Measurements from ENCODE around the gene EEIG1.

EEIG1 gene

DNA sequence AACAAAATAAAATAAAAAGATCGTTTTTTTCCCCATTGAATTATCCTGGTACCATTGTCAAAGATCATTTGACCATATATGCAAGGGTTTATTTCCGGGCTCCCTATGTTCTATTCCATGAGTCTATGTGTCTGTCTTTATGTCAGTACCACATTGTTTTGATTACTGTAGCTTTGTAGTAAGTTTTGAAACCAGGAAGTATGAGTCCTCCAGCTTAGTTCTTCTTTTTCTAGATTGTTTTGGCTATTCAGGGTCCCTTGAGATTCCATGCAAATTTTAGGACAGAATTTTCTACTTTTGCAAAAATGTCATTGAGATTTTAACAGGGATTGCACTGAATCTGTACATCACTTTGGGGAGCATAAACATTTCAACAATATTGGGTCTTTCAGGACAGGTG, 18.7 kb upstream of the EEIG1 start:
- no peak for DNase-seq

GRCh38 chr9:127993721-127994120, 12.9 kb upstream of the EEIG1 start:
- no peak for DNase-seq

DNA sequence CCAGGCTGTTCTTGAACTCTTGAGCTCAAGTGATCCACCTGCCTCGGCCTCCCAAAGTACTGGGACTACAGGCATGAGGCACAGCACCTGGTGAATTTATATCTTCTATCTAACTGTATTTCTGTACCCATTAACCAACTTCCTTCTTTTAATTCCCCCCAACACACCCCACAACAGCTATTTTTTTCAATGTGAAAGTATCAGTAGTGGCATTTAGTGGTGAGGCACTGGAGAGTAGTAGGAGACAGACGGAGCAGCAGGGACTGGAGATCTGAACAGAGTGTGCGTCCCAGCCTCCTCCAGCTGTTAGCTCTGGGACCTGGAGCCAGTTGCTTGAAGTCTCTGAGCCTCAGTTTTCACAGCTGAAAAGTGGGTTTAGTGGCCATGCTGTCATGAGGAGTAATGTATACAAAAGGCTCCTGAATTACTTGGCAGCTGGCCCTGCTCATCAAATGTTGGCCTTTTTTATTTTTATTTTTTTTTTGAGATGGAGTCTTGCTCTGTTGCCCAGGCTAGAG, 11.0 kb upstream of the EEIG1 start:
- DNase-seq: no peak

GRCh38 chr9:127991017-127991756, 10.4 kb upstream of the EEIG1 start:
- no peak for DNase-seq

- DNase-seq: no peak
Observed at GRCh38 chr9:127990554-127990953, 9.8 kb upstream of the EEIG1 start.

DNA sequence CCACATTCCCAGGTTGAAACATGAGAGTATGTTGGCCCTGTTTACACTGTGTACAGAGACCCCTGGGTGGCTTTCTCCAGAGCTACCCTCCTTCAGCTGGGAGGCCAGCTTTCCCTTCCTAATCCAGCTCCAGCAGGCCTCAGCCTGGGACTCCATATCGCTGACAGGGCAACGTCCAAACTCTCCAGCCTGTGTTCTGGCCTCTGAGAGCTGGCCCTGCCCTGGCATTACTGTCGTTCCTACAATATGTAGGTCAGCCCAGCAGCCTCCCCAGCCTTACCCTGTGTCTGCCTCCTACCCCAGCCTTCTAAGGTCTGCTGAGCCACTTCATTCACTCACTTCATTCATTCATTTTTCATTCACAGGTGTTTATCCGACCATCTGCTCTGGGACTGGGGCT, 8.3 kb upstream of the EEIG1 start:
- DNase-seq: no peak

DNA sequence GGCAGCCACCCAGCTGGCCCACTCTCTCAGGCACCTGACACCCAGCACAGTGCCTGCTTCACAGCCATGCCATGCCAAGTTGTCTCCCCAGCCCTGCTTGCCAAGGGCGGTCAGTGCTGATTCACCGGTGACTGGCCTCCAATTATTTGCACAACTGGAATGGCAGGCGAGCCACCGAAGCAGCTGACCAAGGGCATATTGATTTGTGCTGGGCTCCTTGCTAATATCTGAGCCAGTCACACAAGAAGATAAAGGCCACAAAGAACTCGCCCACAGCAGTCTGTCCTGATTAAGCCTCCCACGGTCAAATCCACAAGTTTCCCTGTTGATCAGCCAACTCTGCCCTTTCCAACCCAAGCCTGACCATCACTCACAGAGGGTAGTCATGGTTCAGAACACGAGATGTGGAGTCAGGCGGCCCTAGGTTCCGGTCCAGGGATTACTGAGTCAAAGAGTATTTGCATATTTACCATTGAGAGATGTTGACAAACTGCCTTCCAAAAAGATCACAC, 6.4 kb upstream of the EEIG1 start:
- peak; percentile 10 to 46 for DNase-seq

- no peak for DNase-seq
Observed at GRCh38 chr9:127985011-127985410, 4.2 kb upstream of the EEIG1 start.

DNA sequence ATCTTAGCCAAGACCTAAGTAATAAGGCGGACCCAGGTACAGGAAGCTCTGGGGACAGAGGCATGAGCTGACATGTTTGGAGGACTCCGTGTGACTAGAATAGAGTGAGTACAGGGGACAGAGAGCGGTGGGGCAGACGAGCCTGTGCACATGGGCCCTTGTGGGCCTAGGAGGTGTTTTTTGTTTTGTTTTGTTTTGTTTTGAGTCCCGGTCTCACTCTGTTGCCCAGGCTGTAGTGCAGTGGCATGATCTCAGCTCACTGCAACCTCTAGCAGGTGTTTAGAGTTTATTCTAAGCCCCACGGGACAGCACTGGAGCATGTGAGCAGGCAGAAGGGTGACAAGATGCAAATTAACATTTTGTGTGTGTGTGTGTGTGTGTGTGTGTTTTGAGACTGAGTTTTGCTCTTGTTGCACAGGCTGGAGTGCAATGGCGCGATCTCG, 3.1 kb upstream of the EEIG1 start:
- DNase-seq: peak; percentile 25 to 73

- DNase-seq: no peak
Observed at GRCh38 chr9:127982912-127983311, 2.1 kb upstream of the EEIG1 start.

- no peak for DNase-seq
Observed at GRCh38 chr9:127981559-127982121, 851 bp upstream of the EEIG1 start.

GRCh38 chr9:127980060-127980705, 606 bp downstream of the EEIG1 start:
- peak; percentile 34 to 57 for DNase-seq

- DNase-seq: peak; percentile 85 to 92
Observed at GRCh38 chr9:127979333-127980059, 1.3 kb downstream of the EEIG1 start.

DNA sequence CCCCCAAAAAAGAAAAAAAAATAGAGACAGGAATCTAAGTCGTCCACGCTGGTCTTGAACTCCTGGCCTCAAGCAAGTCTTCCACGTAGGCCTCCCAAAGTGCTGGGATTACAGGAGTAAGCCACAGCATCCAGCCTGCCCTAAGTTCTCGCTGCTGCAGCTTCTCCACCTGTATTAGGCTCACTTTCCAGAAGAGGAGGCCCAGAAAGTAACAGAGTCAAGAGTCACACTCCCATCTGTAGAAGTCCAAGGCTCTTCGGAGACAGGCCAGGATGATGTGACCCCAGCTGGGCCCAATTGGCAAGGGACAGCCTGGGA, 1.8 kb downstream of the EEIG1 start:
- peak in 1 of 2 experiments; percentile 70 for DNase-seq

DNA sequence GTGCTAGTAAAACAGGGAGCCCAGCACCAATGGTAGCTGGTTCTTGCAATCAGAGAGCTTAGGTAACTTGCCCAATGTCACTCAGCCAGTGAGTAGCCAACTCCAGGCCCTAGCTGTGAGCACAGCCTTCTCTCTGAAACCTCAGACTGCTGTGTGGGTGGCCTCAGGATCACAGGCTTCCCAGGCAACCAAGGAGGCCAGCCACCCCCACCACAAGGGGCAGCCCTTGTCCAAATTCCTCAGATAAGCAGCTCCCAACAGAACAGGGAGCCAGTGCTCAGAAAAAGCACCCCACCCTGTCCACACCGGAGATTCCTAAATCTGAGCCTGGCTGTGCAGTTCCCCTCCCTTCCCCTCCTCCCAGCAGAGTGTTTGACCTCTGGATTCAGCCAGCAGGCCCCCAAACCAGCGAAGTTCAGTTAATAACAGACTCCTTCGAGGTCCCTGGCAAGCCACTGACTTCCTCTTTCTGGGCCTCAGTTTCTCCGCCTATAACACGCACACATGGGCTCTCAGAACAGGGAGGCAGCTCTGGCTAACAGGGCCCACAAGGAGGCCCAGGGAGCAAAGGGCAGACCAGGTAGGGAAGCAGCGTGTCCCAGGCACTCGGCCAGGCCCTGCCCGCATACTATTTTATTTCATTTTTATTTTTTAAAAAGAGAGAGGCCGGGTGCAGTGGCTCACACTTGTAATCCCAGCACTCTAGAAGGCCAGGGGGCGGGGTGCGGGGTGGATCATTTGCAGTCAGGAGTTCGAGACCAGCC, 2.7 kb downstream of the EEIG1 start:
- DNase-seq: no peak

GRCh38 chr9:127977009-127977883, 3.5 kb downstream of the EEIG1 start:
- DNase-seq: peak in 1 of 2 experiments; percentile 35

- DNase-seq: peak; percentile 72 to 73
Observed at GRCh38 chr9:127976498-127976897, 4.3 kb downstream of the EEIG1 start.

- no peak for DNase-seq
Observed at GRCh38 chr9:127975376-127976315, 5.1 kb downstream of the EEIG1 start.

- no peak for DNase-seq
Observed at GRCh38 chr9:127974769-127975261, 6.0 kb downstream of the EEIG1 start.
